HG02763 (cell line): ENCODE data around the gene PPFIBP1.
"Not testable (repeated sequence)": the region's sequence is repeated elsewhere in the genome, so short reads cannot be mapped to it uniquely, and the experiment has no call there.

ENCODE experiments used
- ATAC-seq: cut with Tn5 transposase; IDR thresholded peaks from one replicate; pipeline ENCODE4 v1.9.1; 2021; ENCODE audit warnings: mild to moderate bottlenecking, moderate library complexity; ENCODE audit not compliant: unreplicated experiment

Gene PPFIBP1

GRCh38 chr12:27541031-27541719 lies 17.2 kb downstream of the PPFIBP1 start:
- ATAC-seq: no peak

GRCh38 chr12:27542628-27543027 lies 18.6 kb downstream of the PPFIBP1 start:
- no peak for ATAC-seq

GRCh38 chr12:27544858-27545257 lies 20.9 kb downstream of the PPFIBP1 start:
- ATAC-seq: not testable (repeated sequence)

GRCh38 chr12:27545665-27546064 lies 21.7 kb downstream of the PPFIBP1 start:
- ATAC-seq: no peak

GRCh38 chr12:27547592-27547991 lies 23.6 kb downstream of the PPFIBP1 start:
- ATAC-seq: no peak

GRCh38 chr12:27548301-27549199 lies 24.5 kb downstream of the PPFIBP1 start:
- no peak for ATAC-seq

GRCh38 chr12:27549236-27549800 lies 25.3 kb downstream of the PPFIBP1 start:
- ATAC-seq: no peak

GRCh38 chr12:27549801-27550652 lies 26.0 kb downstream of the PPFIBP1 start:
- ATAC-seq: no peak

- no peak for ATAC-seq
These were observed 26.6 kb downstream of the PPFIBP1 start for GRCh38 chr12:27550653-27550975.

GRCh38 chr12:27551172-27551840 lies 27.3 kb downstream of the PPFIBP1 start:
- no peak for ATAC-seq

GRCh38 chr12:27552235-27552634 lies 28.2 kb downstream of the PPFIBP1 start:
- no peak for ATAC-seq

- ATAC-seq: no peak
These were observed 29.0 kb downstream of the PPFIBP1 start for GRCh38 chr12:27552886-27553560.

- ATAC-seq: no peak
These were observed 29.9 kb downstream of the PPFIBP1 start for GRCh38 chr12:27553941-27554340.

GRCh38 chr12:27554421-27555186 lies 30.6 kb downstream of the PPFIBP1 start:
- no peak for ATAC-seq

GRCh38 chr12:27555361-27555760 lies 31.4 kb downstream of the PPFIBP1 start:
- ATAC-seq: no peak

GRCh38 chr12:27555925-27556778 lies 32.1 kb downstream of the PPFIBP1 start:
- ATAC-seq: no peak

GRCh38 chr12:27560126-27560525 lies 36.1 kb downstream of the PPFIBP1 start:
- ATAC-seq: no peak
